Measurements from ENCODE around the gene WNT1.

DNA sequence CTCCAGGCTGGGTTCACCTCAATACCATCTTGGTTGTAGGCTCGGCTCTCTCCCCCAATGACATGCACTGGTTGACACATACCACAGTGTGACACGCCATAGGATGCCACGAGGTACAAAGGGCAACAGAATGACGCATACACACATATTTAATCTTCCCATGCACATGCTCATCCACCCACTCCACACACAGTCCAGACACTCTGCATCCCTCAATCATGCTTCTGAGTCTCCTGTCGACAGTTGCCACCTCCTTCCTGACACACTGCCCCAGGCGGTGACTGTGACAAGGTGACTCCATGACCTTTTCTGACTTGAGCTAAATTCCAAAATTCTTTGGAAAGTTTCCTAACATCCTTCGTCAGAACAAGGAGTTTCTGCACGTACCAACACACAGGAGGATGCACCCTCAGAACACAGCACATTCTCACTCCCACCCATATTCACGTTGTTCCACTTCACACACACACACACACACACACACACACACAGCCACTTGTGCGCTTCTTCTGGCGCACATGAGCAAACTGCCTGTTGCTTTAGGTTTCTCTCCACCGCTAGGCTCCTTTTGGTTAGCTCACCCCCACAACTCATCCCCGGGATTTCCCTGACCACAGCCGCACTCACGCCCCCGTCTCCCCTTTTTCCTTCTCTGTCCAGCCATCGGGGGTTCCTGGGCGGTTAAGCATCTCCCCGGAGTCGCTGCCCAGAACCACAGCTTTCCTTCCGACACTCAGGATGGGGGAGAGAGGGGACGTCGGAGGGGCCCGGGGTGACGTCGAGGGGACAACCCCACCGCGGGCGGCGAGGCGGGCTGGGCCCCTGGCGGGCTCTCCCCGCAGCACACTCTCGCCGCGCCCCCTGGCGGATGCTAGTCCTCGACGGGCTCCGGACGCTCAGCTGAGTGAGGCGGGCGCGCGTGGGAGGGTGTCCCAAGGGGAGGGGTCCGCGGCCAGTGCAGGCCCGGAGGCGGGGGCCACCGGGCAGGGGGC is 536 bp upstream of the WNT1 start:
- TF ChIP-seq, protein P1, sequence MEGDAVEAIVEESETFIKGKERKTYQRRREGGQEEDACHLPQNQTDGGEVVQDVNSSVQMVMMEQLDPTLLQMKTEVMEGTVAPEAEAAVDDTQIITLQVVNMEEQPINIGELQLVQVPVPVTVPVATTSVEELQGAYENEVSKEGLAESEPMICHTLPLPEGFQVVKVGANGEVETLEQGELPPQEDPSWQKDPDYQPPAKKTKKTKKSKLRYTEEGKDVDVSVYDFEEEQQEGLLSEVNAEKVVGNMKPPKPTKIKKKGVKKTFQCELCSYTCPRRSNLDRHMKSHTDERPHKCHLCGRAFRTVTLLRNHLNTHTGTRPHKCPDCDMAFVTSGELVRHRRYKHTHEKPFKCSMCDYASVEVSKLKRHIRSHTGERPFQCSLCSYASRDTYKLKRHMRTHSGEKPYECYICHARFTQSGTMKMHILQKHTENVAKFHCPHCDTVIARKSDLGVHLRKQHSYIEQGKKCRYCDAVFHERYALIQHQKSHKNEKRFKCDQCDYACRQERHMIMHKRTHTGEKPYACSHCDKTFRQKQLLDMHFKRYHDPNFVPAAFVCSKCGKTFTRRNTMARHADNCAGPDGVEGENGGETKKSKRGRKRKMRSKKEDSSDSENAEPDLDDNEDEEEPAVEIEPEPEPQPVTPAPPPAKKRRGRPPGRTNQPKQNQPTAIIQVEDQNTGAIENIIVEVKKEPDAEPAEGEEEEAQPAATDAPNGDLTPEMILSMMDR (IDR thresholded peaks at IDR 0.05), result peak; percentile 61 to 80 (median 73)
- TF ChIP-seq POLR2A (IDR thresholded peaks at IDR 0.05), result no peak
